Measurements from ENCODE around the gene SLC38A3.
A peak's percentile ranks its signal among the peaks of the same experiment; 100 is the strongest.

SLC38A3 gene

DNA sequence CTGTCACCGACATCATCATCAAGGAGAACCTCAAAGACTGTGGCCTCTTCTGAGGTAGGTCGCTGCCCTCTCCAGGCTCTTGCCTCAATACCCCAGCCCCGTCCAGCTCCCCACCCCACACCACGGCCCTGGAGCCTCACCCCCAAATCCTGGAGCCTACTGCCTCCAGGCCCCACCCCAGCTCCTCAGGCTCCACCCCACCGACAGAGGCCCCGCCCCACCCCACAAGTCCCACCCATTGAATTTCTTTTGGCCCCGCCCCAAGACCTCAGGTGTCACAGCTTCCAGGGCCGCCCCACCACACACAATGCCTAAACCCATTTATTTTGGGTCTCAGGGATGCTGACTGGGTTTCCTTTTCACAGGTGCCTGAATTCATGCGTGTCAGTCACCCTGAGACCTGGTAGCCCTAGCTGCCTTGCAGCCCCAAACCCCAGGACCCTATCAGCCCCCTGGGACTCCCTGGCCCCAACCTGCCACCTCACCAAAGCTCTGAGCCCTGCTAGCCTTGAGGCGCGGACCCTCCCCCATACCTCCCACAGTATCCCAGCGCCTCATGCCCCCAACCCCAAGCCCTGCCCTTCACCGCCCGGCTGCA, 10.1 kb upstream of the SLC38A3 start:
- DNase-seq = peak in 1 of 3 donors; percentile 48
- Histone ChIP-seq H3K4me1 (ENCODE audit: control extremely low read depth in 1 of 4, control insufficient read depth in 4 of 4, insufficient read depth in 4 of 4, low read length in 3 of 4) (peaks cover 0 to 17% (median 15%) of the 10 kb centered on the region in 4 experiments), H3K27me3 (replicated peaks in 2 of 5; ENCODE audit: control insufficient read depth in 4 of 5, insufficient read depth in 5 of 5, low read length in 4 of 5) (peaks cover 0 to 38% (median 25%) of the 10 kb centered on the region in 5 experiments), H3K4me3 (ENCODE audit: control insufficient read depth in 1 of 7, extremely low read depth in 1 of 7, insufficient read depth in 4 of 7, low read depth in 2 of 7, low read length in 6 of 7) (peak overlapping the region in 1 of 7 experiments; percentile 11), H3K9me3 (ENCODE audit: control extremely low read depth in 1 of 5, control insufficient read depth in 4 of 5, insufficient read depth in 2 of 5, low read depth in 1 of 5, low read length in 4 of 5) (no peaks in the 10 kb centered on the region), H3K36me3 (ENCODE audit: control insufficient read depth in 4 of 4, insufficient read depth in 4 of 4, low read length in 3 of 4) (no peaks in the 10 kb centered on the region), H3K27ac (ENCODE audit: insufficient read depth in 1 of 2, low read depth in 1 of 2, low read length in 2 of 2, poor library complexity in 1 of 2, severe bottlenecking in 2 of 2) (no peak overlapping the region)
- WGBS (ENCODE audit: insufficient coverage) = 87% methylated on average over 10 of the region's 14 CpGs
- CTCF ChIA-PET = interaction anchor here (0.8 to 12.2 kb wide), 21 partner anchors 11 to 123 kb away, joined by 3 to 238 read pairs (median 6); partner anchors contain the start of genes GNAI2, LSMEM2 and SLC38A3
- POLR2A ChIA-PET = interaction anchor here (1.1 kb wide), 2 partner anchors 12 to 31 kb away, joined by 3 to 7 read pairs; no protein-coding TSS in a partner anchor

DNA sequence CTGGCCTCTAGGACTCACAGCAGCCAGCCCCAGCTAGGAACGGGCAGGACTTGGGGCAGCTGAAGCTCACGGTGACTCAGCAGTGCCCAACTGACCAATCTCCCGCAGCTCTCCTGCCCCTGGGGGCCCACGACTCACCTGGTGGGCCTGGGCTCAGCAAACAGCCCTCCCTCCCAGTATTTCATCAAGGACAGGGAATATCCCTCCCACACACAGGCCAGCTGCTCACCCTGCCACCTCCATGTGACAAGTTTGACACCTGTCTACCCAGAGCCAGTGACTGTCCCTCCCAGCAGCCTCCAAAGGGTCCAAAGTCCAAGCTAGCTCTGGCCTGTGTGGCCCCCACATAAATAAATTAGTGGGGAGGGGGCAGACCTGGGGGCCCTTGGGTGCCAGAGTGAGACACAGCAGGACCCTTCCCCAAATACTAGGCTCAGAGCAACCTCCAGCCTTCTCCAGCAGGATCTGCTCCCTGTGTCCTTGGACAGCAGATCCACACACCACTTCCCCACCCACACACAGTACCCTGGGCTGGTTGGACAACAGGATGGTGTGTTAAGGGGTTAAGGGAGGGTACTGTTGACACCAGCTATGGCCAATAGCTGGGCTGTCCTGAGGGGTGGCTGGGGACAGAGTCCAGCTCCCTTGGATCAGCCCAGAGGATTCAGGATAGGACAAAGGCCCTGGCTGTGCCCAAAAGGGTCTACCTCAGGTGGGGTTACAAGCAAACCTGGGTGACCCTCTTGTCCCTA, 9.4 kb upstream of the SLC38A3 start:
- no peak for DNase-seq
- WGBS (ENCODE audit: insufficient coverage) = 87% methylated on average over 3 of the region's 4 CpGs
- H3K27me3 ChIP-seq (replicated peaks in 2 of 5; ENCODE audit: control insufficient read depth in 4 of 5, insufficient read depth in 5 of 5, low read length in 4 of 5) = peaks cover 0 to 38% (median 25%) of the 10 kb centered on the region in 5 experiments
- POLR2A ChIA-PET = interaction anchor here (1.1 to 1.2 kb wide), 3 partner anchors 12 to 40 kb away, joined by 3 to 4 read pairs (median 3); no protein-coding TSS in a partner anchor
- H3K4me1 ChIP-seq (ENCODE audit: control extremely low read depth in 1 of 4, control insufficient read depth in 4 of 4, insufficient read depth in 4 of 4, low read length in 3 of 4) = peaks cover 0 to 17% (median 14%) of the 10 kb centered on the region in 4 experiments
- H3K4me3 ChIP-seq (ENCODE audit: control insufficient read depth in 1 of 7, extremely low read depth in 1 of 7, insufficient read depth in 4 of 7, low read depth in 2 of 7, low read length in 6 of 7) = no peak overlapping the region
- no peaks in the 10 kb centered on the region for H3K36me3 ChIP-seq (ENCODE audit: control insufficient read depth in 4 of 4, insufficient read depth in 4 of 4, low read length in 3 of 4)
- CTCF ChIA-PET = interaction anchor here (0.9 to 12.2 kb wide), 16 partner anchors 12 to 83 kb away, joined by 3 to 238 read pairs (median 16); partner anchors contain the start of genes GNAI2, LSMEM2 and SLC38A3
- H3K27ac ChIP-seq (ENCODE audit: insufficient read depth in 1 of 2, low read depth in 1 of 2, low read length in 2 of 2, poor library complexity in 1 of 2, severe bottlenecking in 2 of 2) = no peak overlapping the region
- no peaks in the 10 kb centered on the region for H3K9me3 ChIP-seq (ENCODE audit: control extremely low read depth in 1 of 5, control insufficient read depth in 4 of 5, insufficient read depth in 2 of 5, low read depth in 1 of 5, low read length in 4 of 5)

DNA sequence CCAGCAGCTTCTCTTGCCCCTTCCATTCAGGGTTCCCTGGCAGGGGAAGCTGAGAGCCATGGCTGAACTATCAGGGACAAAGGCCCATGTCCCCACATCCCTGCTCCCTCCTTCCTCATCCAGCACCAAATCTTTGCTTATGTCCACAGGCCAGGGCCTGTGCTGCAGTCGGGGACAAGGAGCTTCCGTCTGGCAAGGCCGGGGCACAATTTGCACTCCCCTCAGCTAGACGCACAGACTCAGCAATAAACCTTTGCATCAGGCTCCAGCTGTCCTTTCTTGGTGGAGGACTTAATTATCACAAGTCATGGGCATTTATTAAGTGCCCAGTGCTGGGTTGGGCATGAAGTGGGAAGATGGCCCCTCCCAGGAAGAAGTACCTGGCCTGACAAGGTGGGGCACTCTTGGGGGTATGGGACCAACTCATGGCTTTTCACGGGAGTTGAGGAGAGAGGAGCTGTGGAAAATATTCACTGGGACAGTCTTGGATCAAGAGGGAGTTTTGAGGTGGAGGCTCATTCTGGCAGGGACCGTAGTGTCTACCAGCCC, 8.7 kb upstream of the SLC38A3 start:
- no peak for DNase-seq
- Histone ChIP-seq H3K4me1 (ENCODE audit: control extremely low read depth in 1 of 4, control insufficient read depth in 4 of 4, insufficient read depth in 4 of 4, low read length in 3 of 4) (peaks cover 0 to 17% (median 11%) of the 10 kb centered on the region in 4 experiments), H3K9me3 (ENCODE audit: control extremely low read depth in 1 of 5, control insufficient read depth in 4 of 5, insufficient read depth in 2 of 5, low read depth in 1 of 5, low read length in 4 of 5) (no peaks in the 10 kb centered on the region), H3K36me3 (ENCODE audit: control insufficient read depth in 4 of 4, insufficient read depth in 4 of 4, low read length in 3 of 4) (no peaks in the 10 kb centered on the region), H3K4me3 (ENCODE audit: control insufficient read depth in 1 of 7, extremely low read depth in 1 of 7, insufficient read depth in 4 of 7, low read depth in 2 of 7, low read length in 6 of 7) (no peak overlapping the region), H3K27ac (ENCODE audit: insufficient read depth in 1 of 2, low read depth in 1 of 2, low read length in 2 of 2, poor library complexity in 1 of 2, severe bottlenecking in 2 of 2) (no peak overlapping the region), H3K27me3 (replicated peaks in 2 of 5; ENCODE audit: control insufficient read depth in 4 of 5, insufficient read depth in 5 of 5, low read length in 4 of 5) (peaks cover 0 to 38% (median 25%) of the 10 kb centered on the region in 5 experiments)
- ChIA-PET CTCF (interaction anchor here (1.7 to 12.2 kb wide), 10 partner anchors 11 to 80 kb away, joined by 5 to 238 read pairs (median 68); partner anchors contain the start of genes GNAI2 and SLC38A3), POLR2A (interaction anchor here (1.1 to 1.2 kb wide), 3 partner anchors 11 to 39 kb away, joined by 3 to 4 read pairs (median 3); no protein-coding TSS in a partner anchor)
- WGBS (ENCODE audit: insufficient coverage) = 95% methylated on average over 6 of the region's 6 CpGs

DNA sequence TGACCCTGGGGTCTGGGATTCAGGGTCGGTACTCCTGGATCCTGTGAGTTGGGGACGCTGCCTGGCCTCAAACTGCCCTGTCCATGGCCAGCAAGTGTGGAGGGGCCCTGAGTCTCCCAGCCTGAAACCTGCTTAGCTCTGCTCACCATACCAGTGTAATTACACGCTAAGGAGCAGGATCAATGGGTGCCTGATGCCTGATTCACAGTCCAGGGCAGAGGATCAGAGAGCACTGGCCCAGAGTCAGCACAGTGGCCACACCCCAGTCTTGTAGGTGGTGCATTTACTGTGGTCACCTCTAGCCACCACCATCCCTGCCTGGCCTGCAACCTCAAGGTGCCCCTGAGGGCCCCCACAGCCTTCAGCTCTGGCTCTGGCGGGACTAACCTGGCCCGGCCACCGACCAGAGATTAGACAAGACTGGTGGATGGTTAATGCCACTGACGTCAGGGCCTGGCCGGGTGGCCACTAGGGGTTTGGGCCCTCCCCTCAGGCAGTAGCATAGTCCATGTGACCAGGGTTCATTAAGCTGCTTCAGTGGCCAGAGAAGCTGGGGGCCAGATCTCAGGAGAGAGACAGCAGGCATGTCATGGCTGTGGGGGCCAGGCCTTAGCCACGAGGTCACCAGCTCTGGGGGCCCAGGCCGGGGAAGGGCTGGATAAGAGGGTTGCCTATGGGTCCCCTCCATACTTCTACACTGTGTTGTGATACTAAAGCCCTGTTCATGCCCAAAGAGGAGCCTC, 3.3 kb upstream of the SLC38A3 start:
- no peaks in the 10 kb centered on the region for H3K9me3 ChIP-seq (ENCODE audit: control extremely low read depth in 1 of 5, control insufficient read depth in 4 of 5, insufficient read depth in 2 of 5, low read depth in 1 of 5, low read length in 4 of 5)
- H3K36me3 ChIP-seq (ENCODE audit: control insufficient read depth in 4 of 4, insufficient read depth in 4 of 4, low read length in 3 of 4) = no peaks in the 10 kb centered on the region
- 98% methylated on average over 6 of the region's 10 CpGs for WGBS (ENCODE audit: insufficient coverage)
- CTCF ChIA-PET = interaction anchor here (1.2 to 69.0 kb wide), 4 partner anchors 9 to 122 kb away, joined by 3 to 1875 read pairs (median 85); partner anchors contain the start of genes GNAI2, GNAT1, LSMEM2 and SEMA3B
- H3K27me3 ChIP-seq (replicated peaks in 2 of 5; ENCODE audit: control insufficient read depth in 4 of 5, insufficient read depth in 5 of 5, low read length in 4 of 5) = peaks cover 0 to 46% (median 29%) of the 10 kb centered on the region in 5 experiments
- no peak for DNase-seq
- POLR2A ChIA-PET = no interaction called here
- H3K27ac ChIP-seq (ENCODE audit: insufficient read depth in 1 of 2, low read depth in 1 of 2, low read length in 2 of 2, poor library complexity in 1 of 2, severe bottlenecking in 2 of 2) = no peak overlapping the region
- H3K4me3 ChIP-seq (ENCODE audit: control insufficient read depth in 1 of 7, extremely low read depth in 1 of 7, insufficient read depth in 4 of 7, low read depth in 2 of 7, low read length in 6 of 7) = no peak overlapping the region
- H3K4me1 ChIP-seq (ENCODE audit: control extremely low read depth in 1 of 4, control insufficient read depth in 4 of 4, insufficient read depth in 4 of 4, low read length in 3 of 4) = peaks cover 0 to 17% (median 12%) of the 10 kb centered on the region in 4 experiments

DNA sequence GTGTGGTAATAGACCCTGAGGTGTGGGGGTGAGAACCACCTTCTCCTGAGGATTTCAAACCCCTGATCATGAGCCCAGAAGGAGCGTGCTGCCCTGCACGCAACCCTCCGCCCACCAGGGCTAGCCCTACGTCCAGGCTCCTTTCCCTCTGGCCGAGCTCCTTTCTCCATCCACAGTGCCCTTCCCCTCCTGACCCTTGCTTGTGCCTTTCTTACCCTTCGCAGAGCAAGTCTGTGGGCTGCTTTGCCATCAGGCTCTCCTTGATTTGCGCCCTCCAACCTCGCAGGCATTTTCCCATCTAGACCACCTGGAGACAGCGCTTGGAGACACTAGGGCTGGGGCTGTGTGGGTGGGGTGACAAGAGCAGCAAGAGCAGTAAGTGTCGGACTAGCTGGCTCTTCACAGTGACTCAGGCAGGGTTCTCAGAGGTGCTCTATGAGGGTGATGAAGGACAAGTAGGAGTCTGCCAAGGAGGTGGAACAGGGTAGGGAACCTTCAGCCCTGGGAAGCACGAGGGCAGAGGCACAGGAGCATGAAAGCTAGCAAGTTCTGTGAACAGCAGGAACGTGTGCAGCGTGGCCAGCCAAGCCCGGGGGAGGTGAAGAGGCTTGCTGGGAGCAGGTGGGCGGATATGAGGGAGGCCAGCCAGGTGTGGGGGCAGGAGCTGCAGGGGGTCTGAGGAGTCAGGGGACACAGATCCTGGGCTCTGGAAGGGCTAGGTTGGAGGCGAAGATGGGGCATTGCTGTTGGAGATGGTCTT, 2.5 kb upstream of the SLC38A3 start:
- Histone ChIP-seq H3K9me3 (ENCODE audit: control extremely low read depth in 1 of 5, control insufficient read depth in 4 of 5, insufficient read depth in 2 of 5, low read depth in 1 of 5, low read length in 4 of 5) (no peaks in the 10 kb centered on the region), H3K4me1 (ENCODE audit: control extremely low read depth in 1 of 4, control insufficient read depth in 4 of 4, insufficient read depth in 4 of 4, low read length in 3 of 4) (peaks cover 0 to 17% (median 12%) of the 10 kb centered on the region in 4 experiments), H3K27me3 (replicated peaks in 2 of 5; ENCODE audit: control insufficient read depth in 4 of 5, insufficient read depth in 5 of 5, low read length in 4 of 5) (peaks cover 0 to 52% (median 31%) of the 10 kb centered on the region in 5 experiments), H3K27ac (ENCODE audit: insufficient read depth in 1 of 2, low read depth in 1 of 2, low read length in 2 of 2, poor library complexity in 1 of 2, severe bottlenecking in 2 of 2) (no peak overlapping the region), H3K4me3 (ENCODE audit: control insufficient read depth in 1 of 7, extremely low read depth in 1 of 7, insufficient read depth in 4 of 7, low read depth in 2 of 7, low read length in 6 of 7) (no peak overlapping the region), H3K36me3 (ENCODE audit: control insufficient read depth in 4 of 4, insufficient read depth in 4 of 4, low read length in 3 of 4) (no peaks in the 10 kb centered on the region)
- DNase-seq = no peak
- ChIA-PET CTCF (interaction anchor here (1.5 to 69.0 kb wide), 4 partner anchors 10 to 121 kb away, joined by 4 to 1875 read pairs (median 85); partner anchors contain the start of genes GNAI2, GNAT1, LSMEM2 and SEMA3B), POLR2A (no interaction called here)
- 95% methylated on average over 15 of the region's 16 CpGs for WGBS (ENCODE audit: insufficient coverage)

Data from common myeloid progenitor, CD34-positive (primary cell).